GM12891 (cell line): ENCODE data around the gene MMP24.

Experiments
- POLR2A ChIP-seq: IDR thresholded peaks from 2 replicates; pipeline ENCODE4 v1.6.1; 2011; ENCODE audit warnings: low read depth, low read length, control low read depth
- POLR2AphosphoS5 ChIP-seq: IDR thresholded peaks from 2 replicates; pipeline ENCODE4 v1.6.1; 2011; ENCODE audit warnings: low read depth, low read length, control low read depth
- POU2F2 ChIP-seq: IDR thresholded peaks from 2 replicates; pipeline ENCODE4 v1.6.1; 2011; ENCODE audit warnings: low read depth, mild to moderate bottlenecking, control low read depth, low read length, moderate library complexity
- TAF1 ChIP-seq: IDR thresholded peaks from 2 replicates; pipeline ENCODE4 v1.6.1; 2011; ENCODE audit warnings: low read depth, low read length, control low read depth

- TF ChIP-seq POLR2A (no peak), TAF1 (no peak), POLR2AphosphoS5 (no peak), POU2F2 (no peak)
Measured at GRCh38 chr20:35279040-35279439, 52.5 kb downstream of the MMP24 start.
